SW480 (cell line): Measurements from ENCODE around the gene FARSA.
"Not testable (repeated sequence)": the region's sequence is repeated elsewhere in the genome, so short reads cannot be mapped to it uniquely, and the experiment has no call there.

ENCODE experiments used
- DNase-seq: peaks from one replicate; pipeline ENCODE4 v3.0.0-alpha.2; 2016; ENCODE audit warnings: low spot score

Gene FARSA

DNA sequence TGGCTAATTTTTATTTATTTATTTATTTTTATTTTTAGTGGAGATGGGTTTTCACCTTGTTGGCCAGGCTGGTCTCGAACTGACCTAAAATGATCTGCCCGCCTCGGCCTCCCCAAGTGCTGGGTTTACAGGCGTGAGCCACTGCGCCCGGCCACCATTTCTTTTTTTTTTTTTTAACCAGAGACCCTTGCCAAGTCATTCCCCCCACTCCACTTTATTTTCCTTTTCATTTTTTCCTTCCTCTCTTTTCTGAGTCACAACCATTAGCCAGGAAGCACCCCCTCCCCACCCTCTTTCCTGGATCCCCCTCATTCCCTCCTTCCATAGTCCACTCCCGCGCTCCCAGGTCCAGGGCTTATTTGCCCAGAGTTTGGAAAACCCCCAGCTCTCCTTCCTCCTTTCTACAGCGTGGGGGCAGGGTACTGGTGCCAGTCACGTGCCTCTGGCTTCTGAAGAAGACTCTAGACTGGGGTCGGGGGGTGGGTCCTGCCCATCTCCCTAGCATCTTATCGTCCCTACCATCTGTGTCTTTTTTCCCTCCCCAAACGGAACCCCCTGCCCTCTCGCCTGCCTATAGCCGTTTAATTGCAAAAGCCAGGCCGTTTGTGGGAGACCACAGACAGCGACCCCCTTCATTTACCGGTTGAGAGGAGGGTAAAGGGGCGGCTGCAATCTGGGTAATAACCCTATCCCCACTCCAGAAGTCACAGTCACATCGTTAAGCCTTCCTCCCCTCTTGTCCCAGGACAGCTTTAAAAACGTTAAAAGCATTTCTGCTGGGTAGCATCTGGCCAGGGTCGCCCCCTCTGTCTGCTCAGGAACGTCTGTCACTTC is 3.8 kb upstream of the FARSA start:
- DNase-seq = no peak

DNA sequence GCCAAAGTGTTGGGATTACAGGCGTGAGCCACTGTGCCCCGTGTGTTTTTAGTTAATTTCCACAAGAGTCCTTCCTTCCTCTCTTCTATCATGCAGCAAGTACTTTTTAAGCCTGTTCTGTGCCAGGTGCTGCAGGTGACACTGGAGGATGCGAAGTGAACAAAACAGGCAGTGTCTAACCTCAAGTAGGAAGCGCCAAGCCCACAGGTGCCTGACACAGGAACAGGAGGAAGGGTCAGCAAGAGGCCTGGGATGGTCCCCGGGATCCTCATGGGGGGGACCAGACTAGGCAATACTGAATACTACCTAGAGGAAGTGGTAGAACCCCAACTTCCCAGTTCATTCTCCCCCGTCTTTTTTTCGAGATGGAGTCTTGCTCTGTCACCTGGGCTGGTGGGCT is 3.1 kb upstream of the FARSA start:
- no peak for DNase-seq

- no peak for DNase-seq
Observed at GRCh38 chr19:12935071-12935470, 1.6 kb upstream of the FARSA start.

GRCh38 chr19:12932392-12933286 is 872 bp downstream of the FARSA start:
- DNase-seq = no peak

DNA sequence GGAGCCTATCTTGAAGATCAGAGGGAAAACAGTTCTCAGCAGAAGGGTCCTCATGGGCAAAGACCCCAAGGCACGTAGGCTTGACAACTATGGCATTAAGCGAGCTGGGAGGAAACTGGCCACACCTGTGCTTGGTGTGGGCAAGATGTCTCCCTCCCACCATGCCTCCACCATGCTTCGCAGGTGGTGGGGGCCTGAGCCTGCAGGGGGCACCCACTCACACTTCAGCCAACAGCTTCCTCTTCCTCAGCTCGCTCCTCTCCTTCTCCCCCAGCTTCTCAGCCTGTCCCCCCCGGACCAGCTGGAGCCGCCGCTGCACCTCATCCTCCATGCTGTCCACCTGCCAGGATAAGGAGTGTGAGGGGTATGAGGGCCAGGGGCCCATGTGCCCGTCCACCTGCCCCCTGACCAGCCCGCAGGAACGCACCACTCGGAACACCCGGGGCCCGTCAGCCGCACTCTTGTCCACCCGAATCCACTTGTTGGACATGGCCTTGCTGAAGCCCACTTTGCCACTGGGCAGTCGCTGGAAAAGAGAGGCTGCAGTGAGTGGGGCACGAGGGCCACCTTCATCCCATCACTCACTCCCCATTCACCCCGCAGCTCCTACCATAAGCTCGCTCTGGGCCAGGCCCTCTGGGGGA is 3.4 kb downstream of the FARSA start:
- DNase-seq = no peak

GRCh38 chr19:12924621-12925310 is 8.7 kb downstream of the FARSA start:
- DNase-seq = no peak

- no peak for DNase-seq
Observed at GRCh38 chr19:12922959-12923358, 10.6 kb downstream of the FARSA start.

DNA sequence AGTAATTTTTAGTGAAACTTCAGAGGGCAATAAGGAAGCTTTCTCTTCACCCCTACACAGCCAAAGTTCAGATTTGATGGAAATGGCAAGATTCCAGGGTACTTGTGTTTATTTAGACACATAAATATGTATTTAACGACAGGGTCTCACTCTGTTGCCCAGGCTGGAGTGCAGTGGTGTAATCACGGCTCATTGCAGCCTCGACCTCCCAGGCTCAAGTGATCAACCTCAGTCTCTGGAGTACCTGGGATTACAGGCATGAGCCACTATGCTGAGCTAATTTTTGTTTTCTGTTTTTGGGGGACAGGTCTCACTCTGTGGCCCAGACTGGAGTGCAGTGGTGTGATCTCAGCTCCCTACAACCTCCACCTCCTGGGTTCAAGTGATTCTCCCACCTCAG is 12.5 kb downstream of the FARSA start:
- DNase-seq = no peak

- DNase-seq = no peak
Observed at GRCh38 chr19:12918253-12918652, 15.3 kb downstream of the FARSA start.

GRCh38 chr19:12915860-12916259 is 17.7 kb downstream of the FARSA start:
- not testable (repeated sequence) for DNase-seq

GRCh38 chr19:12913851-12914690 is 19.4 kb downstream of the FARSA start:
- no peak for DNase-seq

DNA sequence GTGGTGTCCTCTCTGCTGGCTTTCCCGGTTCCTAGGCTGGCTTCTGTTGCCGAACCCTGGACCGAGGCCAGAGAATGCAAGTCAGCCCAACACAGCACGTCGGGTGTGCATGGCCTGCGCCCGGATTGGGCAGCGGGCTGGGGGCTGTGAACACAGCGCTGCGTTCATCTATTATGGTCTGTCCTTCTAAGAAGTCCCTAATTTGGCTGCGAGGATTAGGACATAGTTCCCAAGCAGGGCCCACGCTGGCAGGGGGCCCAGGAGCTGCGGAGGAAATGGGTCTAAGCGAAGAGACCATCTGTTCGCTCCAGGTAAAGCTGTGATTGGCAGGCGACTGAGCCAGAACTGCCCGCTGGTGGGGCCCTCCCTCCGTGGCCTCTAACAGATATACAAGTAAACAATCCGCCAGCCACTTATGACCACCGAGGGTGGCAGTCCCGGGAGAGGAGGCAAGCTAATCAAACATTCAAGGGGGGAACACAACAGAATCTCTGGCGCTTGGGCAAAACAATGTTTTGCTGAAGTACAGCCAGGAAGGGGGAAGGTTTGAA is 20.4 kb downstream of the FARSA start:
- no peak for DNase-seq

- no peak for DNase-seq
Observed at GRCh38 chr19:12912571-12912970, 20.9 kb downstream of the FARSA start.

GRCh38 chr19:12907166-12907565 is 26.3 kb downstream of the FARSA start:
- no peak for DNase-seq

- no peak for DNase-seq
Observed at GRCh38 chr19:12899891-12900518, 33.5 kb downstream of the FARSA start.

GRCh38 chr19:12896460-12896859 is 37.1 kb downstream of the FARSA start:
- no peak for DNase-seq

DNA sequence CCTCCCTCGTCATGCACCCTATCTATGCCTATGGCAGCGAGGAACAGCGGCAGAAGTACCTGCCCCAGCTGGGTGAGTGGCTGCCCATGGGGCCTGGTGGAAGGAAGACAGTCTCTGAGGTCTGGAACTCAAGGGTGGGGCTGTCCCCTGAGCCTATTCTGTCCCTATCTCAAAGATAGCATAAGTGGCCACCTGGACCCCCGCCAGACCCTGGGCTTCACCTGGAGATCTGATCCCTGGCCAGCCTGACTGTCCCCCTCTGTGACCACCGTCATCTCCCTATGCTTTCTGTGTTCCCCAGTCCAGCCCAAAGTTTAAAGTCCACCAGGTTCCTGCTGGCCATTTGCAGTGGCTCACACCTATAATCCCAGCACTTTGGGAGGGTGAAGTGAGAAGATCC is 39.9 kb downstream of the FARSA start:
- DNase-seq = no peak

DNA sequence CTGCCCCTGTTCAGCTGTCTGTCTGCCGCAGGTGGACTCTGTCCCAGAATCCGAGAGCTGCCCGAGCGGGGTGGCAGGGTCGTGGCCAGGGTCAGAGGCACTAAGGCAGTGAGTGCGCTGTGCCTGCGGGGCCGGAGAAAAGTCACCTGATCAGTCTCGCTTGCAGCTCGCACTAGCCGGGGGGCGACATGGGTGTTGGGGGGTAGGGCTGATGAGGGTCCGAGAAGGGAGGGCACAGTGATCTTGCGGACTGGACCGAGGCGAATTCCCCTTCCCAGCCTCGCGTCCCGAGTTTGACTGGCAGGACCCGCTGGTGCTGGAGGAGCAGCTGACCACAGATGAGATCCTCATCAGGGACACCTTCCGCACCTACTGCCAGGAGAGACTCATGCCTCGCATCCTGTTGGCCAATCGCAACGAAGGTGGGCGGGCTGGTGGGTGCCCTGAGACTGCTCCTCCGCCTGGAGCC is 41.9 kb downstream of the FARSA start:
- no peak for DNase-seq

DNA sequence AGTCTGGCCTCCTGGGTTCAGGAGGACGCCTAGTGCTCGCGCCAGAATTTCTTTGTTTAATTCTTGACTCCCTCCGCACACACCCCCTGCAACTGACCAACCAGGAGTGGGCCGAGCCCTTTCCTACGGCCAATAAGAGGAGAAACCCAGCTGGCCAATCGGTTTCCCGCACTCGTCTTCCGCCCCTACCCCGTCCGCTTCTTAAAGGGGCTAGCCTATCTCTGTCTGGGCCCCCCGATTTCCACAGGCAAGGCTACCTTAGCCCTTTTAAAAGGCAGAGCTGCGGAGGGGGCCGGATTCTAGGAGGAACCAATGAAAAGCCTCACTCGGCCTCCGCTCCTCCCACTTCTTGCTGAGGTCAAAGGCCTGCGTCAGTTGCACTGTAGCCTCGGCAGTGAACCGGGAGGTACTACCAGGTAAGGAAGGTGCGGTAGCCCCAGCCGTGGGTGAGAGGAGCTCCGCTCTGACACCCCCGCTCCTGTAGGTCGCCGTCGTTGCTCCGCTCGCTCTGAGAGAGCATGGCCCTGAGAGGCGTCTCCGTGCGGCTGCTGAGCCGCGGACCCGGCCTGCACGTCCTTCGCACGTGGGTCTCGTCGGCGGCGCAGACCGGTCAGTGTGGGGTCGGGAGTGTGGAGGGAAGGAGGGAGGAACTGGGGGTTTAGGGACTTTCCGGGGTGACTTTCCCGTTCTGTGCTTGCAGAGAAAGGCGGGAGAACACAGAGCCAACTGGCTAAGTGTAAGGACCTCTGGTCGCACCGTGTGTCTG is 42.5 kb downstream of the FARSA start, which contains the start of gene GCDH:
GCDH (plus strand) TSS at position 374 of the 766 bp plus-strand sequence; CDS start at position 519, 145 bp downstream.
- peak; percentile 100 for DNase-seq
